ENCODE results near the gene ITPRIP. TPM values are rescaled to one million over a fixed set of nuclear protein-coding genes. Genes with fewer than 3 reads are reported as not detected.

Gene ITPRIP
- total RNA-seq, 1 experiment from 2014 or later: 1.7 TPM

GRCh38 chr10:104376784-104377300 lies 38.6 kb upstream of the ITPRIP start:
- no TSS peak for BruUV-seq (replicated peaks)
- Mint-ChIP-seq H3K9me3 (ENCODE audit: low read depth, unreplicated experiment) (no peaks in the 10 kb centered on the region), H3K4me1 (ENCODE audit: low read depth, unreplicated experiment) (no peaks in the 10 kb centered on the region), H3K27ac (ENCODE audit: unreplicated experiment) (no peak overlapping the region), H3K36me3 (ENCODE audit: insufficient read depth, unreplicated experiment) (no peaks in the 10 kb centered on the region), H3K27me3 (ENCODE audit: unreplicated experiment) (peaks cover 63% of the 10 kb centered on the region), H3K4me3 (ENCODE audit: low read depth, unreplicated experiment) (no peak overlapping the region)
- no peak for DNase-seq
- TF ChIP-seq CTCF (IDR thresholded peaks at IDR 0.05; ENCODE audit: unreplicated experiment): no peak
- intact Hi-C loops (cut with micrococcal nuclease; ENCODE audit: unreplicated experiment): no loop called here
- CTCF ChIA-PET: no interaction called here

GRCh38 chr10:104374591-104374990 lies 36.3 kb upstream of the ITPRIP start:
- Mint-ChIP-seq H3K27me3 (ENCODE audit: unreplicated experiment) (peaks cover 54% of the 10 kb centered on the region), H3K27ac (ENCODE audit: unreplicated experiment) (no peak overlapping the region), H3K36me3 (ENCODE audit: insufficient read depth, unreplicated experiment) (no peaks in the 10 kb centered on the region), H3K9me3 (ENCODE audit: low read depth, unreplicated experiment) (no peaks in the 10 kb centered on the region), H3K4me3 (ENCODE audit: low read depth, unreplicated experiment) (no peak overlapping the region), H3K4me1 (ENCODE audit: low read depth, unreplicated experiment) (no peaks in the 10 kb centered on the region)
- CTCF ChIA-PET: interaction anchor here (0.7 kb wide), 1 partner anchor 17 kb away, joined by 4 read pairs; no protein-coding TSS in a partner anchor
- no peak for TF ChIP-seq CTCF (IDR thresholded peaks at IDR 0.05; ENCODE audit: unreplicated experiment)
- DNase-seq: no peak
- no TSS peak for BruUV-seq (replicated peaks)
- intact Hi-C loops (cut with micrococcal nuclease; ENCODE audit: unreplicated experiment): no loop called here

- no peaks in the 10 kb centered on the region for H3K4me1 Mint-ChIP-seq (ENCODE audit: low read depth, unreplicated experiment)
- intact Hi-C loops (cut with micrococcal nuclease; ENCODE audit: unreplicated experiment): no loop called here
- CTCF ChIA-PET: interaction anchor here (0.6 kb wide), 1 partner anchor 50 kb away, joined by 3 read pairs; no protein-coding TSS in a partner anchor
- H3K27me3 Mint-ChIP-seq (ENCODE audit: unreplicated experiment): peaks cover 37% of the 10 kb centered on the region
- no peak overlapping the region for H3K27ac Mint-ChIP-seq (ENCODE audit: unreplicated experiment)
- H3K36me3 Mint-ChIP-seq (ENCODE audit: insufficient read depth, unreplicated experiment): no peaks in the 10 kb centered on the region
- H3K4me3 Mint-ChIP-seq (ENCODE audit: low read depth, unreplicated experiment): no peak overlapping the region
- no peak for DNase-seq
- no TSS peak for BruUV-seq (replicated peaks)
- H3K9me3 Mint-ChIP-seq (ENCODE audit: low read depth, unreplicated experiment): no peaks in the 10 kb centered on the region
- TF ChIP-seq CTCF (IDR thresholded peaks at IDR 0.05; ENCODE audit: unreplicated experiment): no peak
Measured at GRCh38 chr10:104371753-104372152, 33.5 kb upstream of the ITPRIP start.

- Mint-ChIP-seq H3K27me3 (ENCODE audit: unreplicated experiment) (peaks cover 43% of the 10 kb centered on the region), H3K4me3 (ENCODE audit: low read depth, unreplicated experiment) (no peak overlapping the region), H3K9me3 (ENCODE audit: low read depth, unreplicated experiment) (no peaks in the 10 kb centered on the region), H3K27ac (ENCODE audit: unreplicated experiment) (no peak overlapping the region), H3K36me3 (ENCODE audit: insufficient read depth, unreplicated experiment) (no peaks in the 10 kb centered on the region), H3K4me1 (ENCODE audit: low read depth, unreplicated experiment) (no peaks in the 10 kb centered on the region)
- DNase-seq: no peak
- CTCF ChIA-PET: no interaction called here
- intact Hi-C loops (cut with micrococcal nuclease; ENCODE audit: unreplicated experiment): no loop called here
- TF ChIP-seq CTCF (IDR thresholded peaks at IDR 0.05; ENCODE audit: unreplicated experiment): no peak
- no TSS peak for BruUV-seq (replicated peaks)
Measured at GRCh38 chr10:104368381-104368780, 30.1 kb upstream of the ITPRIP start.
